Measurements from ENCODE around the gene AGAP3. TPM values are rescaled to one million over a fixed set of nuclear protein-coding genes. Genes with fewer than 3 reads are reported as not detected.

Gene AGAP3
- total and polyA plus RNA-seq, 2 donors (not counting 1 experiment from before 2014, with no cell fraction given), result 21.1 to 22.3 TPM

GRCh38 chr7:151081170-151082101 lies 4.8 kb upstream of the AGAP3 start:
- Histone ChIP-seq H3K9ac (ENCODE audit: low read length) (peak overlapping the region; percentile 85), H3K4me1 (ENCODE audit: control insufficient read depth in 2 of 2, insufficient read depth in 2 of 2, low read length in 2 of 2) (peaks cover 45 to 56% of the 10 kb centered on the region in 2 donors), H3K36me3 (replicated peaks in 1 of 2; ENCODE audit: control extremely low read depth in 1 of 2, control insufficient read depth in 1 of 2, extremely low read depth in 1 of 2, insufficient read depth in 2 of 2, low read length in 1 of 2) (peaks cover 0 to 3% of the 10 kb centered on the region in 2 experiments), H2AFZ (ENCODE audit: insufficient read depth, low read depth, low read length, poor library complexity, severe bottlenecking) (peak overlapping the region; percentile 92), H3K79me2 (ENCODE audit: control insufficient read depth, insufficient read depth, low read length) (peaks cover 39% of the 10 kb centered on the region), H3K9me3 (ENCODE audit: control extremely low read depth in 1 of 3, control insufficient read depth in 2 of 3, insufficient read depth in 1 of 3, low read length in 2 of 3) (no peaks in the 10 kb centered on the region), H4K20me1 (ENCODE audit: control insufficient read depth, insufficient read depth, low read length, poor library complexity, severe bottlenecking) (peaks cover 26% of the 10 kb centered on the region), H3K27me3 (replicated peaks in 1 of 4; ENCODE audit: control extremely low read depth in 1 of 4, control insufficient read depth in 3 of 4, insufficient read depth in 4 of 4, low read length in 3 of 4) (peaks cover 0 to 24% (median 10%) of the 10 kb centered on the region in 4 experiments), H3K27ac (ENCODE audit: low read length in 2 of 2) (peak overlapping the region; percentile 55 to 92), H3K4me3 (ENCODE audit: control extremely low read depth in 1 of 5, extremely low read depth in 1 of 5, insufficient read depth in 1 of 5, low read depth in 2 of 5, low read length in 4 of 5) (peak overlapping the region in 4 of 5 experiments; percentile 79 to 92 (median 90)), H3K4me2 (replicated peaks; ENCODE audit: low read depth, low read length, poor library complexity, severe bottlenecking) (peak overlapping the region; percentile 95)
- Mint-ChIP-seq H3K4me3 (peak overlapping the region; percentile 87), H3K27ac (peak overlapping the region; percentile 41), H3K9me3 (ENCODE audit: insufficient read depth) (no peaks in the 10 kb centered on the region), H3K27me3 (peaks cover 13% of the 10 kb centered on the region), H3K4me1 (peaks cover 55% of the 10 kb centered on the region)
- CTCF ChIA-PET, result interaction anchor here (0.9 to 1.6 kb wide), 2 partner anchors 23 to 43 kb away, joined by 4 to 6 read pairs; no protein-coding TSS in a partner anchor
- intact Hi-C loops (cut with micrococcal nuclease), result loop anchor here (5.0 to 10.0 kb wide), 6 partner anchors 104 to 1309 kb away; partner anchors contain the start of genes KCNH2, NUB1, ZNF467 and ZNF862
- ATAC-seq (ENCODE audit: low read depth) (no peak), DNase-seq (no peak)
- 77% methylated on average over 47 of the region's 64 CpGs for WGBS (ENCODE audit: insufficient coverage)
- TF ChIP-seq EZH2 (IDR thresholded peaks at IDR 0.05; ENCODE audit: borderline replicate concordance, insufficient read depth, low read depth, low read length, poor library complexity, severe bottlenecking) (no peak), CTCF (IDR thresholded peaks at IDR 0.05) (no peak)
- POLR2A ChIA-PET, result interaction anchor here (0.6 to 1.2 kb wide), 2 partner anchors 53 to 68 kb away, joined by 4 to 8 read pairs; partner anchors contain the start of gene ABCB8
